GM19099 (cell line): ENCODE measurements around the gene CD48.
A peak's percentile ranks its signal among the peaks of the same experiment; 100 is the strongest.

Experiments used
- POLR2A ChIP-seq: IDR thresholded peaks from 3 replicates; pipeline ENCODE4 v1.6.1; 2011; ENCODE audit warnings: low read depth; ENCODE audit not compliant: insufficient read length; ENCODE audit errors: extremely low read depth

The CD48 gene

DNA sequence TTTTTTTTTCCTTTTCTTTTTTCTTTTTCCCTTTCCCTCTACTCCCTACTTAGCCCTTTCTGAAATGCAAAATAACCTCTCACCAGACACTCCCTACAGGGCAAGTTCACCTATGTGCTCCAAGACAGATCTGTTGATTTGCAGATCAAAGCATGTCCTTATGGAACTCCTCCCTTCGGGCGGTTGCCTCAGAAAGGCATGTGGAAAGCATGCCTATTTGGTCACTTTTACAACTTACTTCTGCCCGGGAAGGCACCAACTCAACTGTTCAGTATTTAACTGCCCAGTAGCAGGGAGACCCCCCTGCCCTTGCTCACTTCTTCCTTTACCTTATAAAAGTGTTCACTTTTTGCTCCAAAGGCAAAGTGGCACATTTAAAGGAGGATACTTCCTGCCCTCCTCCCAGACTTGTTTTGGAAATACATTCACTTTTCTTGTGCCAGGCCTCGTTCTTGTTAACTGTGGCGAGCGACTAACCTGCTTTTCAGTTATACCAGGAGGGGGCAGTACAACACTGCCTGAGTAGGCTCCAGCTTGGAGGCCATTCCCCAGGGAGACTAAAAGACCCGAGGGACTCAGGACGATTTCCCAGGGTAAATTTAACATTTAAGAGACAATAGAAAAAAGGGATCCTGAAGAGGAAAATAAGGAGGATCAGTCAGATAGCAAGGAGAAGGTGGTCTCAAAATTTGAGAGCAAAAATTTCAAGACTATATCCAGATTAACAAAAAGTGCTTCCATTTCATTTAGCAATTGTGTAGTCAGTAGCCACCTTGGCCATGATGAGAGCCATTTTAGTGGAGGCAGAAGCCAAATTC lies 15.1 kb upstream of the CD48 start:
- TF ChIP-seq POLR2A = no peak

DNA sequence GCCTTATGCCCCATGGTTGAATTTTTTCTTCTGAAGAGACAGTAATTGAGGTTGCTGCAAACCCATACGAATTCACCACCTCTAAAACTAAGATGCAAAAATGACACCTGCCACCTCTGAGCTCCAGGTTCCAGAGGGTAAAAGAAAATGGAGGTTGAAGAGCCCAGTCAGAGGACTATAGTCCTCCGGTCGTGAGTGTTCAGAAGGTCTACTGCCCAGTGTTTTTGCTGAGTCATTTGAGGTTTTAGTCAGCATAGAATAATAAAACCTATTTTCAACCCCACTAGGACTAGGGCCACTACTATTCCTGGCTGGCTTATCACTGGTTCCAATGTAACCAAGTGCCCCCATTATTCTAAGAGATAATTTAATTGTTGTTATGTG lies 14.5 kb upstream of the CD48 start:
- TF ChIP-seq POLR2A = no peak

DNA sequence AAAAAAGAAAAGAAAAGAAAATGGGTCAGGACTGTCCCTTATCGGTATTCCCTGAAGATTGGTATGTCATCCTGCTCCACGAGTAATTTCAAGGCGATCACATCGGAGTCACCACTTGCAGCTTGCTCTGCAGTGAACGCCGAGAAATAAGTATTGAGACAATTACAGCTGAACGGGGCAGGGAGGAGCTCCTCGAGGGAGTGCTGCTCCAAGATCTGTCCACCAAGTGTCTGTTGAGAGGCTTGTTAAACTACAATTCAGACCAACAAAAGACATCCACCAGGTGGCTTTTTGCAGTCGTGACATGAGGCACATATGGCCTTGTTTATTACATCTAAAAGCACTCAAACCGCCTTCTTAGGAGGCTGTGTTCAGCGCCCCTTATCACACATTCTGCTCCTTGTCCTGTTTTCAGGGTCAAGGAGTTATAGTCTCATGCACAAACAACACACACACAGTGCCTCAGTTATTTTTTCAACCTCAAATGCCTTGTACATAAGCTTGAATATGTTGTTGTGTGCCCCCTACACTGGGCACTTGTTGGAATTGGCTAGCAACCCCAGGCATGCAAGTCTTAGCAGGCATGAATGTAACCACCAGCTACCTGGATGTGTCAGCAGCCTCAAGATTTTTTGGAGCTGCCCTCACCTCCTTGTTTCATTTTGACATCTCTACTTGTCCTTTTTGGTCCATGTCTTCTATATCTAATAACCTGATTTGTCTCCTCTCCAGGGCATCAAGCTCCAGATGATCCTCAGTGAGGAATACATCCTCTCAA lies 13.0 kb upstream of the CD48 start:
- TF ChIP-seq POLR2A = no peak

DNA sequence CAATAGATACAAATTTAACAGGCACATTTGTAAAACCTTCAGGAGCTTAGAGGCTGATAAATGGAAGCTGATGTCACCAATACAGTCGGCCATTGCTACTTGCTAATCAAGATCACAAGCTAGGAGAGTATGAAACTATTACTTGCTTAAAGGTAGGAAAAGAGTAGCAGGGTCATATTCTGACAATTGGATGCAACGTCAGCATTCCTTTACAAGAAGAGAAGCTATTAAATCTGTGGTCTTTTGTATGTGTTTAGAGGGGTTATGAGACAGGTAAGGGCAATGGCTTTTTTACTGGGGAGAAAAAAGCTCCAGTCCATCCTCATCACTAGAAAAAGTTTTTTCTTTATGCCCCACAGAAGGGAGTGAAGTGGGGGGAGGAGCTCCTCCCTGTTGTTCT lies 11.7 kb upstream of the CD48 start:
- no peak for TF ChIP-seq POLR2A

DNA sequence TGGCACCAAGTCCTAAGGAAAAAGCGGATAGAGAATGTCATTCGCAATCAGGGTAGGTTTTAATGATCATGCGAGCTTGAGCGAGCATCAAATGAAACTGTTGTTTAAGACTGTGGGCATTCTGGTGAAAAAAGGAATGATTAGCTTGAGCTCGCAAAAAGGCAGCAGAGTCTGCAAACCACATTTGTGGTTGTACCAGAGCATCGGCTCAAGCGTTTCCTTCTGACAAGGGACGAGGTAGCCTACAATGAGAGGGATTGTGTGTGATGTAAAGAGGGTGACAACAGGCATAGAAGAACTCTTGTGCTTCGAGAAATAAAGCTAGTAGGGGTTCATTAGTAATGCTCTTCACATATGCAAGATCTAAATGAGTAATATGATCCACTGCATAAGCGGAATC lies 11.1 kb upstream of the CD48 start:
- TF ChIP-seq POLR2A = no peak

DNA sequence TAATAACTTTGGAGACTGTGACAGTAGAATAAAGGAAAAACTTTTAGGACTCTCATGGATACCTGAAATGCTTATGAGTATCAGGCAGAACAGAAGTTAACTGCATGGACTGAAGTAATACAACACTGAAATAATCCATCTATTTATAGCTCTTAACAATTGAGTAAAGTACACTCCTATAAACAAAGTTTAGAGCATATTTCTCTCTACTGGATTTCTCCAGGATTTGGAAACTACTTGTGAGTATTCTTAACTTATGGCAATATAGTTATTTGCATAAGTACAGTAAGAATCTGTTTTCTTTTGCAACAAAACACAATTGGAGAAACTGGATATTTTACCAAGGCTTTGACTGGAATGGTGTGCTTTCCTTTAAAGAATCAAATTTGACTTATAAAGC lies 9.9 kb upstream of the CD48 start:
- no peak for TF ChIP-seq POLR2A

DNA sequence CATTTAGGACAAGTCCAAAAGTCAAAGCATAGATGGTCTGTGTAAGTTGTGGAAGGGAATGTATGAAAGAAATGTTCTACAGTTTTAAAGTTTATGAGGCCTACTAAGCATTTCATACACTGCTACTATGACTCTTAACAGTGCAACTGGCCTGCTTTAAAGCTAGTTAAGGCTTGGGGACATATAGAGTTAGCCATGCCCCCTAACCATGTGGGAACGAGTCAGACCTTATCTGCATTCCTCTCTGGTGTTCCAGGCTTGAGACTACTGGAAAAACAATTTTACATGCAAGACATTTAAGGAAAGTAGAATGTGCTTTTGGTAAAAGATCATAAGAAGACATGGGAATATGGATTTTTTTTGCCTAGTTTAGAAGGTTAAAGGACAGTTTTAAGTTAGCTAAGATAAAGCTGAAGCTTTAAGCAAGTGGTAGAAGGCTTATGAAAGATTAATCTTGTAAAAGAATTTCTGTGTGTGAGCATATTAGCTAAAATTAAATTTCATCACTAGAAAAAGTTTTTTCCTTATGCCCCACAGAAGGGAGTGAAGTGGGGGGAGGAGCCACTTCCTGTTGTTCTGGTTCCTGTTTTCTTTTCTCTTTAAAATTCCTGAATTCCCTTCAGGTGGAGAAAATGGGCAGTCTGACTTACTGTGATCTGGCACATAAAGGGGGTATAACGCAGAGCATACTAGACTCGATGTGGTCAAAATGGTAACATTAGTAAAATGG lies 8.9 kb upstream of the CD48 start:
- no peak for TF ChIP-seq POLR2A

DNA sequence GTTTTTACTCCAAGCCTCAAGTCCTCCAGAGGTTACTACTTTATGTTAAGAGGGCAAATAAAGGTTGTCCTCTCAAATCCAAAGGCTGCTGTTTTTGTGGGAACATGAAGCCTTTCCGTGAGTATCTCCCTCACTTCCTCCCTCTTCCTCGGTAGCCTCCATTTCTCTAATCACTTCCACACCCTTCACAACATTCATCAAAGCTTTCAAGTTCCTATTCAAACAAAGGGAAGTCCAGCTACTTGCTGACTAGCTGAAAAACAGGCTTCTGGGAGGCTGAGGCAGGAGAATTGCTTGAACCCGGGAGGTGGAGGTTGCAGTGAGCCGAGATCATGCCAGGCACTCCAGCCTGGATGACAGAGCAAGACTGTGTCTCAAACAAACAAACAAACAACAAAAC lies 6.6 kb upstream of the CD48 start:
- TF ChIP-seq POLR2A = no peak

DNA sequence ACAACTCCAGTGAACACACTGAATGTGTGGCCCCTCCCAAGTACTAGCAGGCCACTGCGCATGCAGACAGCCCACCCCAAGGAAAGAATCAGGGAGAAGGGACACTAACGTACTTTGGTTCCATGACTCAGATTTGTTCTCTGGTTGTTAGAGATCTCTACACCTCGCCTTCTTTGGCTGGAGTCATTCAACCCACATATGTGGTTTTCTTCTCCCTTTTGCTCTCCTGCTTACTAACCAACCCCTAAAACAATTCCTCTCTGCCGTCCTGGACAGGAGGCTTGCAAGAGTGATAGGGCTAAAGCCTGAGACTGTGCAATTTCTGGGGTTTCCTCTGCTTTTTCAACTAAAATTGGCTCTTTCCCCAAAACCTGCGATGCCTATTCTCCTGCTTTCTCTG lies 5.7 kb upstream of the CD48 start:
- TF ChIP-seq POLR2A = no peak

DNA sequence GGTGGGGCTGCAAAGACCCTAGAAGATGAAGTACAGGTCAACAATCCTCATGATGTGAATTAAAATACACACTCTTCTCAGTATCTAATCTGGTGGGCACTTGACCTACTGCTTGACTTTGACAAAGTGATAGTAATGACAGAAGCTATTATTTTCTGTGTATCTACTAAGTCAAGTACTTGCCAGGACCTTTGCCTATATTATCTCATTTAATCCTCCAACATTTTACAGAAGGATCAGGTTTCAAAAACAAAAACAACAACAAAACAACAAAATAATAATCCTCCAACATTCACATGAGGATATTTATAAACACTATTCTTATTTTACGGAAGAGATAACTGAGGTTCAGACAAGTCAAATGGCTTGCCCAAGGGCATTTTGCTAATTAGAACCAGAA lies 4.4 kb upstream of the CD48 start:
- no peak for TF ChIP-seq POLR2A

DNA sequence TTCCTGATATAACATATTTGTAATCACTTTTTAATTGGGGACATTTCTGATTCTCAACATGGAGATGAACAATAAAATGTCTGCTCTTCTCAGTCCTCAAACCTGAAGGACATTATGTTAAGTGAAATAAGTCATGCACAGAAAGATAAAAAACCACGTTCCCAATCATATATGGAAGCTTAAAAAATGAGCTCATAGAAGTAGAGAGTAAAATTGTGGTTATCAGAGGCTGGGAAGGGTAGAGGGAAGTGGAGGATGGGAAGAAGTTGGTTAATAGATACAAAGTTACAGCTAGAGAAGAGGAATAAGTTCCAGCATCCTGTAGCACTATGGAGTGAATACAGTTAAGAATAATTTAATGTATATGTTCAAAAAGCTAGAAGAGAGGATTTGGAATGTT lies 1.5 kb upstream of the CD48 start:
- TF ChIP-seq POLR2A = no peak

DNA sequence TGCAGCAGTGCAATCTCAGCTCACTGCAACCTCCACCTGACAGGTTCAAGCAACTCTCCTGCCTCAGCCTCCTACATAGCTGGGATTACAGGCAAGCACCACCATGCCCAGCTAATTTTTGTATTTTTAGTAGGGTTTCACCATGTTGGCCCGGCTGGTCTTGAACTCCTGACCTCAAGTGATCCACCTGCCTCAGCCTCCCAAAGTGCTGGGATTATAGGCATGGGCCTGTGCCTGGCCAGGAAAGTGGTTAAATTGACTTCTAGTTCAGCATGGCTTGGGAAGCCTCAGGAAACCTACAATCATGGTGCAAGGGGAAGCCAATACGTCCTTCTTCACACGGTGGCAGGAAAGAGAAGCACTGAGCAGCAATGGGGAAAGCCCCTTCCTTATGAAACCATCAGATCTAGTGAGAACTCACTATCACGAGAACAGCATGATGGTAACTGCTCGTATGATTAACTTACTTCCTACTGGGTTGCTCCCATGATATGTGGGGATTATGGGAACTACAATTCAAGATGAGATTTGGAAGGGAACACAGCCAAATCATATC lies 981 bp upstream of the CD48 start:
- peak; percentile 30 for TF ChIP-seq POLR2A

DNA sequence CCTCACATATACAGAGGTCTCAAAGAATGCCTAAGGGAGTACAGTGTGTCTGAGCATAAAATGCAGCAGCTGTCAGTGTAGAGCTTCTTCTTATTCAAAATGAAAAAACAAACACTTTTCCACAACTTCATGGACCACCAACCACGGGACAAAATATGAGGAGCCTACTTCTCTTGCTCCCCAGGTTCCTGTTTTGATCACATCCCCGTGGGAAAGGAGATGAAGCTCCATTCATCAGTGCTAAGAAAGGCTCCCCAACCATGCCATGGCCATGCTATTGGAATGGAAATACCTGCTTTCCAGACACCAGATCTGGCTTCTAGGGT lies 383 bp downstream of the CD48 start:
- TF ChIP-seq POLR2A = no peak

DNA sequence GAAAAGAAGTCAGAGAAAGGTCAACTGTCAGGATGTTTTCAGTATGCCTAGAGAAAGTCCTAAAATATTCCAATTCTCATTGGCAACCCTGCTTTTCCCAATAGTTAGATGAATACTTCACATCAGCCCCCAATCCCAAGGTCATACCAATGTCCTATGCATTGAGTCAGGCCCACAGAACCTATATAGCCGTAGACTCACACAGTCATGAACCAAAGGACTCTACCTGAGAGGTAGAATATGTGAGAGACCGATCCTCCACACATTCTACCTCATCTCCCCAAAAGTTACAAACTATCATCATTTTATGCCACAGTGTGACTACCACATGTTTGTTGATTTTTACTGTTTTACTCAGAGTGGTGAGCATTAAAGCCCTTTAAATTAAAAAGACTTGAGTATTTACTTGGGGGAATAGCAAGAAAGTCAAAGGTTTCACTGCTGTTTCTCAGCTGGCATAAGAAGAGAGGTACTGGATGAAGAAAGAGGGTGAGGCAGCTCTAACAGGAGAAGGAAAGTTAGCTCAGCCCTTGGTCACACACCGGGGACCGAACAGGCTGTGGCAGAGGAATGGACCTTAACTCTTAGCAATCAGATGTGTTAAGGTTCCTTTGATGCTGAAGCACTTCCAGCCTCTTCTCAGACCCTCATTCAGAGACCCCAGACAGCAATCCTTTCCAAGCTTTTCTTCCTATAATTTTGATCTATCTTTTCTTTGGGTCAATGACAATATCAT lies 937 bp downstream of the CD48 start:
- TF ChIP-seq POLR2A = no peak

DNA sequence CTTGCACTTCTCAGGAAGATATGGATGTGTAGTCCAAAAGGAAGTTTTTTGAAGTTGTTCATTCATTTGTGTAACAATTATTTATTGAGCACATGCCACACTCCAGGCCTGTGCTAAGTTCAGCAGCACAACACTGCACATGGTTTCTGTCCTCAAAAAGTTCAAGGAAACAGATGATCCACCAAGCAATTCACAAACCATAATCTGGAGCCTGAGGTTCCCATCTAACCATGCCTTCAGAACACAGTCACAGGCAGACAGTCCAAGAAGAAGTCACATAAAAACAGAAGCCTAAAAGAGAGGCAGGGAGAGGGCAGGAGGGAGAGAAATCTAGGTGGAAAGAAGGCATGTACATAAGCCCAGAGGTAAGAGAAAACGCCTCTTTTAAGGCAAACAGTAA lies 1.9 kb downstream of the CD48 start:
- no peak for TF ChIP-seq POLR2A
